Measurements from ENCODE around the gene EPHA3. TPM values are rescaled to one million over a fixed set of nuclear protein-coding genes. Genes with fewer than 3 reads are reported as not detected.

Gene EPHA3
- total RNA-seq, 1 experiment from 2014 or later = not detected

GRCh38 chr3:89314454-89315098, 207.2 kb downstream of the EPHA3 start:
- no peak overlapping the region for H3K27ac Mint-ChIP-seq (ENCODE audit: low read depth, unreplicated experiment)
- no peak overlapping the region for H3K4me3 Mint-ChIP-seq (ENCODE audit: unreplicated experiment)
- H3K27me3 Mint-ChIP-seq (ENCODE audit: insufficient read depth, unreplicated experiment) = peaks cover 51% of the 10 kb centered on the region
- TF ChIP-seq CTCF (IDR thresholded peaks at IDR 0.05; ENCODE audit: unreplicated experiment) = peak; percentile 21
- no peaks in the 10 kb centered on the region for H3K36me3 Mint-ChIP-seq (ENCODE audit: insufficient read depth, unreplicated experiment)
- intact Hi-C loops (cut with micrococcal nuclease) = loop anchor here (1.0 to 10.0 kb wide), 3 partner anchors 538 to 1100 kb away; no protein-coding TSS in a partner anchor
- POLR2A ChIA-PET = interaction anchor here (0.7 kb wide), 2 partner anchors 318 to 376 kb away, joined by 3 to 4 read pairs; no protein-coding TSS in a partner anchor
- CTCF ChIA-PET = interaction anchor here (0.7 to 2.2 kb wide), 10 partner anchors 18 to 1095 kb away, joined by 3 to 18 read pairs (median 3); no protein-coding TSS in a partner anchor
- BruUV-seq (replicated peaks) = no TSS peak
- H3K9me3 Mint-ChIP-seq (ENCODE audit: unreplicated experiment) = no peaks in the 10 kb centered on the region
- H3K4me1 Mint-ChIP-seq (ENCODE audit: insufficient read depth, unreplicated experiment) = no peaks in the 10 kb centered on the region
- peak; percentile 51 for DNase-seq (ENCODE audit: unreplicated experiment)

- no peak overlapping the region for H3K4me3 Mint-ChIP-seq (ENCODE audit: unreplicated experiment)
- CTCF ChIA-PET = interaction anchor here (0.5 to 2.2 kb wide), 8 partner anchors 11 to 776 kb away, joined by 3 to 18 read pairs (median 3); no protein-coding TSS in a partner anchor
- BruUV-seq (replicated peaks) = no TSS peak
Measured at GRCh38 chr3:89315750-89316470, 208.5 kb downstream of the EPHA3 start.

GRCh38 chr3:89320186-89320585, 212.8 kb downstream of the EPHA3 start:
- CTCF ChIA-PET = interaction anchor here (1.1 kb wide), 1 partner anchor 772 kb away, joined by 5 read pairs; no protein-coding TSS in a partner anchor
- H3K27ac Mint-ChIP-seq (ENCODE audit: low read depth, unreplicated experiment) = no peak overlapping the region
- BruUV-seq (replicated peaks) = no TSS peak
- POLR2A ChIA-PET = no interaction called here
- TF ChIP-seq CTCF (IDR thresholded peaks at IDR 0.05; ENCODE audit: unreplicated experiment) = no peak
- no peaks in the 10 kb centered on the region for H3K36me3 Mint-ChIP-seq (ENCODE audit: insufficient read depth, unreplicated experiment)
- peaks cover 42% of the 10 kb centered on the region for H3K27me3 Mint-ChIP-seq (ENCODE audit: insufficient read depth, unreplicated experiment)
- H3K9me3 Mint-ChIP-seq (ENCODE audit: unreplicated experiment) = no peaks in the 10 kb centered on the region
- intact Hi-C loops (cut with micrococcal nuclease) = no loop called here
- H3K4me3 Mint-ChIP-seq (ENCODE audit: unreplicated experiment) = no peak overlapping the region
- H3K4me1 Mint-ChIP-seq (ENCODE audit: insufficient read depth, unreplicated experiment) = no peaks in the 10 kb centered on the region
- DNase-seq (ENCODE audit: unreplicated experiment) = no peak

More at GRCh38 chr3:89315750-89316470, 208.5 kb downstream of the EPHA3 start:
- H3K27me3 Mint-ChIP-seq (ENCODE audit: insufficient read depth, unreplicated experiment) = peaks cover 45% of the 10 kb centered on the region
- H3K4me1 Mint-ChIP-seq (ENCODE audit: insufficient read depth, unreplicated experiment) = no peaks in the 10 kb centered on the region
- intact Hi-C loops (cut with micrococcal nuclease) = loop anchor here (2.0 to 10.0 kb wide), 2 partner anchors 537 to 1101 kb away; no protein-coding TSS in a partner anchor
- POLR2A ChIA-PET = interaction anchor here (0.7 kb wide), 1 partner anchor 527 kb away, joined by 3 read pairs; no protein-coding TSS in a partner anchor
- no peaks in the 10 kb centered on the region for H3K9me3 Mint-ChIP-seq (ENCODE audit: unreplicated experiment)
- TF ChIP-seq CTCF (IDR thresholded peaks at IDR 0.05; ENCODE audit: unreplicated experiment) = no peak
- H3K36me3 Mint-ChIP-seq (ENCODE audit: insufficient read depth, unreplicated experiment) = no peaks in the 10 kb centered on the region
- no peak for DNase-seq (ENCODE audit: unreplicated experiment)
- H3K27ac Mint-ChIP-seq (ENCODE audit: low read depth, unreplicated experiment) = no peak overlapping the region

- BruUV-seq (replicated peaks) = no TSS peak
- no peaks in the 10 kb centered on the region for H3K9me3 Mint-ChIP-seq (ENCODE audit: unreplicated experiment)
- no peak for TF ChIP-seq CTCF (IDR thresholded peaks at IDR 0.05; ENCODE audit: unreplicated experiment)
- H3K27me3 Mint-ChIP-seq (ENCODE audit: insufficient read depth, unreplicated experiment) = peaks cover 40% of the 10 kb centered on the region
- H3K4me3 Mint-ChIP-seq (ENCODE audit: unreplicated experiment) = no peak overlapping the region
- POLR2A ChIA-PET = no interaction called here
- no peak for DNase-seq (ENCODE audit: unreplicated experiment)
- CTCF ChIA-PET = interaction anchor here (0.8 kb wide), 1 partner anchor 12 kb away, joined by 3 read pairs; no protein-coding TSS in a partner anchor
- intact Hi-C loops (cut with micrococcal nuclease) = no loop called here
- no peaks in the 10 kb centered on the region for H3K4me1 Mint-ChIP-seq (ENCODE audit: insufficient read depth, unreplicated experiment)
- H3K27ac Mint-ChIP-seq (ENCODE audit: low read depth, unreplicated experiment) = no peak overlapping the region
- no peaks in the 10 kb centered on the region for H3K36me3 Mint-ChIP-seq (ENCODE audit: insufficient read depth, unreplicated experiment)
Measured at GRCh38 chr3:89326997-89327396, 219.6 kb downstream of the EPHA3 start.
